ENCODE data around the gene ASB4.
"Not testable (repeated sequence)": the region's sequence is repeated elsewhere in the genome, so short reads cannot be mapped to it uniquely, and the experiment has no call there.

ASB4 gene

GRCh38 chr7:95485391-95486123 is at the start of gene ASB4:
TSS of gene ASB4 (plus strand) at chr7:95485943. CDS start at chr7:95485972, 29 bp downstream.
- no peak for DNase-seq (ENCODE audit: low read depth in 3 of 3, low spot score in 1 of 3)

- no peak for DNase-seq (ENCODE audit: low read depth in 3 of 3, low spot score in 1 of 3)
Observed at GRCh38 chr7:95436407-95436806, 49.3 kb upstream of the ASB4 start.

GRCh38 chr7:95440394-95441038 is 45.2 kb upstream of the ASB4 start:
- DNase-seq (ENCODE audit: low read depth in 3 of 3, low spot score in 1 of 3): no peak

- no peak for DNase-seq (ENCODE audit: low read depth in 3 of 3, low spot score in 1 of 3)
Observed at GRCh38 chr7:95441042-95441823, 44.5 kb upstream of the ASB4 start.

- DNase-seq (ENCODE audit: low read depth in 3 of 3, low spot score in 1 of 3): no peak
Observed at GRCh38 chr7:95444796-95445195, 40.9 kb upstream of the ASB4 start.

- no peak for DNase-seq (ENCODE audit: low read depth in 3 of 3, low spot score in 1 of 3)
Observed at GRCh38 chr7:95446618-95447017, 39.1 kb upstream of the ASB4 start.

- DNase-seq (ENCODE audit: low read depth in 3 of 3, low spot score in 1 of 3): no peak
Observed at GRCh38 chr7:95454438-95455045, 31.2 kb upstream of the ASB4 start.

GRCh38 chr7:95457947-95458346 is 27.8 kb upstream of the ASB4 start:
- DNase-seq (ENCODE audit: low read depth in 3 of 3, low spot score in 1 of 3): no peak

GRCh38 chr7:95460653-95461052 is 25.1 kb upstream of the ASB4 start:
- not testable (repeated sequence) for DNase-seq (ENCODE audit: low read depth in 3 of 3, low spot score in 1 of 3)

GRCh38 chr7:95467912-95468607 is 17.7 kb upstream of the ASB4 start:
- no peak for DNase-seq (ENCODE audit: low read depth in 3 of 3, low spot score in 1 of 3)

GRCh38 chr7:95469187-95469586 is 16.6 kb upstream of the ASB4 start:
- DNase-seq (ENCODE audit: low read depth in 3 of 3, low spot score in 1 of 3): no peak

- no peak for DNase-seq (ENCODE audit: low read depth in 3 of 3, low spot score in 1 of 3)
Observed at GRCh38 chr7:95469848-95470247, 15.9 kb upstream of the ASB4 start.

GRCh38 chr7:95470452-95470851 is 15.3 kb upstream of the ASB4 start:
- DNase-seq (ENCODE audit: low read depth in 3 of 3, low spot score in 1 of 3): no peak

- no peak for DNase-seq (ENCODE audit: low read depth in 3 of 3, low spot score in 1 of 3)
Observed at GRCh38 chr7:95471071-95471470, 14.7 kb upstream of the ASB4 start.

GRCh38 chr7:95472581-95473161 is 13.1 kb upstream of the ASB4 start:
- no peak for DNase-seq (ENCODE audit: low read depth in 3 of 3, low spot score in 1 of 3)

GRCh38 chr7:95473276-95473985 is 12.3 kb upstream of the ASB4 start:
- no peak for DNase-seq (ENCODE audit: low read depth in 3 of 3, low spot score in 1 of 3)

GRCh38 chr7:95476072-95476847 is 9.5 kb upstream of the ASB4 start:
- DNase-seq (ENCODE audit: low read depth in 3 of 3, low spot score in 1 of 3): no peak

- DNase-seq (ENCODE audit: low read depth in 3 of 3, low spot score in 1 of 3): peak in 1 of 3 donors; percentile 15
Observed at GRCh38 chr7:95476904-95477594, 8.7 kb upstream of the ASB4 start.

All from stimulated activated CD4-positive, alpha-beta T cell treated with anti-CD3 and anti-CD28 coated beads, TNF-alpha, amount 100 ng/mL, for 1 hour (primary cell).